ENCODE data around the gene RSAD2.

RSAD2 gene

GRCh38 chr2:6926071-6926732 lies 48.6 kb downstream of the RSAD2 start:
- TF ChIP-seq ZNF133 (tag by site-specific recombination; IDR thresholded peaks at IDR 0.05) = no peak
- no peak overlapping the region for H3K4me3 ChIP-seq (ENCODE audit: low read depth, low read length)
- H3K9me3 ChIP-seq (ENCODE audit: control insufficient read depth, insufficient read depth, low read depth, low read length) = no peaks in the 10 kb centered on the region
- CTCF ChIA-PET = no interaction called here
- no peaks in the 10 kb centered on the region for H3K4me1 ChIP-seq (ENCODE audit: control insufficient read depth, insufficient read depth, low read length)
- H3K36me3 ChIP-seq (ENCODE audit: control insufficient read depth in 2 of 2, insufficient read depth in 1 of 2, low read length in 2 of 2) = no peaks in the 10 kb centered on the region
- no peak overlapping the region for H3K27ac ChIP-seq (ENCODE audit: extremely low read depth, low read depth, low read length)
- POLR2A ChIA-PET = no interaction called here

GRCh38 chr2:6927186-6927585 lies 49.6 kb downstream of the RSAD2 start:
- TF ChIP-seq INSM2 (tag by site-specific recombination; IDR thresholded peaks at IDR 0.05) (no peak), ZNF292 (tag by site-specific recombination; IDR thresholded peaks at IDR 0.05; ENCODE audit: borderline replicate concordance, low read depth) (no peak), ZBTB10 (tag by site-specific recombination; IDR thresholded peaks at IDR 0.05) (no peak), ZBTB17 (tag by site-specific recombination; IDR thresholded peaks at IDR 0.05) (no peak), SP3 (tag by site-specific recombination; IDR thresholded peaks at IDR 0.05) (no peak), ZNF521 (tag by site-specific recombination; IDR thresholded peaks at IDR 0.05) (no peak), AEBP2 (tag by site-specific recombination; IDR thresholded peaks at IDR 0.05; ENCODE audit: borderline replicate concordance) (no peak), FEZF1 (tag by site-specific recombination; IDR thresholded peaks at IDR 0.05) (no peak), HOXA7 (CRISPR knock-in tag; IDR thresholded peaks at IDR 0.05; ENCODE audit: borderline replicate concordance) (no peak), ZNF747 (tag by site-specific recombination; IDR thresholded peaks at IDR 0.05) (no peak), ZNF571 (tag by site-specific recombination; IDR thresholded peaks at IDR 0.05) (no peak), PBX3 (CRISPR knock-in tag; IDR thresholded peaks at IDR 0.05) (no peak), CTCF (tag by site-specific recombination; IDR thresholded peaks at IDR 0.05) (no peak), ZNF530 (tag by site-specific recombination; IDR thresholded peaks at IDR 0.05; ENCODE audit: low read depth) (no peak), ZNF266 (tag by site-specific recombination; IDR thresholded peaks at IDR 0.05; ENCODE audit: low read depth) (no peak), ZNF10 (tag by site-specific recombination; IDR thresholded peaks at IDR 0.05) (no peak), REST (tag by site-specific recombination; IDR thresholded peaks at IDR 0.05) (no peak)
- Histone ChIP-seq H3K36me3 (ENCODE audit: control insufficient read depth in 2 of 2, insufficient read depth in 1 of 2, low read length in 2 of 2) (no peaks in the 10 kb centered on the region), H3K27ac (ENCODE audit: extremely low read depth, low read depth, low read length) (no peak overlapping the region), H3K4me3 (ENCODE audit: low read depth, low read length) (no peak overlapping the region), H3K9me3 (ENCODE audit: control insufficient read depth, insufficient read depth, low read depth, low read length) (no peaks in the 10 kb centered on the region), H3K4me1 (ENCODE audit: control insufficient read depth, insufficient read depth, low read length) (no peaks in the 10 kb centered on the region)
- CTCF ChIA-PET = interaction anchor here (0.6 kb wide), 1 partner anchor 102 kb away, joined by 3 read pairs; no protein-coding TSS in a partner anchor
- POLR2A ChIA-PET = no interaction called here
